Thyroid gland (tissue), 4 donors: Measurements from ENCODE around the gene GFOD2. TPM values are rescaled to one million over a fixed set of nuclear protein-coding genes. Genes with fewer than 3 reads are reported as not detected.
A peak's percentile ranks its signal among the peaks of the same experiment; 100 is the strongest.

Experiments
- DNase-seq, 2 donors: peaks; one replicate each; pipeline ENCODE4 v3.0.0-alpha.2; 2019
- H3K27ac ChIP-seq, 3 donors: fragments of 200-600 bp; sonication (generic); 1 replicate in 2 of 3; 2 replicates in 1 of 3; pipeline ENCODE4 v1.5.1; 2016 to 2019; ENCODE audit warnings: mild to moderate bottlenecking in 1 of 3, moderate library complexity in 1 of 3
- H3K27me3 ChIP-seq: fragments of 200-600 bp; sonication (generic); one replicate; pipeline ENCODE4 v1.5.1; 2019
- H3K36me3 ChIP-seq, 2 donors: fragments of 200-600 bp; sonication (generic); one replicate each; pipeline ENCODE4 v1.5.1; 2016 to 2019
- H3K4me1 ChIP-seq, 2 donors: fragments of 200-600 bp; sonication (generic); one replicate each; pipeline ENCODE4 v1.5.1; 2017 to 2019
- H3K4me3 ChIP-seq, 3 donors: fragments of 200-600 bp; sonication (generic); replicated peaks in 1 of 3; 1 replicate in 2 of 3; 2 replicates in 1 of 3; pipeline ENCODE4 v1.5.1; 2016; ENCODE audit warnings: mild to moderate bottlenecking in 1 of 3
- H3K9me3 ChIP-seq: fragments of 200-600 bp; sonication (generic); one replicate; pipeline ENCODE4 v1.5.1; 2017
- POLR2A ChIP-seq, 2 donors: fragments of 450-650 bp; IDR thresholded peaks; one replicate each; pipeline ENCODE4 v1.6.1; 2017; ENCODE audit warnings: antibody characterized with exemption in 2 of 2, mild to moderate bottlenecking in 2 of 2, moderate library complexity in 1 of 2
- WGBS, 2 donors: methylation state at CpG; one replicate each; pipeline ENCODE4 v1.1.5; 2017; 5-methylcytosine and 5-hydroxymethylcytosine counted together
- intact Hi-C: fragments of 100-400 bp; cut with DNase I; formaldehyde crosslinking; loops from one replicate; pipeline ENCODE4 v1.15.1; 2023
- total RNA-seq, 4 donors: library from RNA; depleted of rRNA; stranded (reverse); fragments of >200 nt; gene quantifications; one replicate each; pipeline ENCODE4 v1.2.3, GENCODE V29; 2016
- TF ChIP-seq, protein P1 (sequence below), 6 experiments: fragments of 200-600 bp in 3 of 6; fragments of 450-650 bp in 3 of 6; sonication (generic) in 3 of 6; IDR thresholded peaks; one replicate each; pipeline ENCODE4 v1.5.1; 2016 to 2019; ENCODE audit warnings: antibody characterized with exemption in 6 of 6, mild to moderate bottlenecking in 2 of 6, inconsistent platforms in 1 of 6, moderate library complexity in 1 of 6

GFOD2 gene
- total RNA-seq, 4 donors from 2014 or later = 10.9 to 27.5 (median 23.7) TPM

DNA sequence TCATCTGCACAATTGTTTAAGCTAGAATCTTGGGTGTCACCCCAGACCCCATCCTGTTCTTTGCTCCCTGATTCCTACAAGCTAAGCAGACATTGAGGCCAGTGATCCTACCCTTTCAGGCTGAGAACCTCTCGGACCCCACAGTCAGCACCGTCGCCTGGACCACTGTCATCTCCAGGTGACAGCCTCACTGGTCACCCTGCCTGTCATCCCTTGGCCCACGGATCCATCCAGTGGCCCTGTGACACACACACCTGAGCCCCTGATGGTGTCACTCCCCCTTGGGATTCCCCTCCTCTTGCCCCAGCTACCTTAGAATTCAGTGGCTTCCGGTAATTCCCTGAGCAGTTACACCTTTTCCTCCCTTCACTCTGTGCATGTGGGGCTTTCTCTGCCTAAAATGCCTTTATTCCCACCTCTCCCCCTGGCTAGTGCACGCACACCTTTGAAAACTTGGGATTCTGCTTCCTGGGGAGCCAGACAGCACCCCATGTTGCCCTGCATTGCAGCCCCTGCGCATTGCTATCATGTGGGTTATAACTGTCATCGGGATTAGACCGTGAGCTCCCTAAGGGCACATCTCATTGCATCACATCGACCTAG, 49.5 kb downstream of the GFOD2 start:
- no peaks in the 10 kb centered on the region for H3K36me3 ChIP-seq
- no peaks in the 10 kb centered on the region for H3K9me3 ChIP-seq
- TF ChIP-seq, protein P1, sequence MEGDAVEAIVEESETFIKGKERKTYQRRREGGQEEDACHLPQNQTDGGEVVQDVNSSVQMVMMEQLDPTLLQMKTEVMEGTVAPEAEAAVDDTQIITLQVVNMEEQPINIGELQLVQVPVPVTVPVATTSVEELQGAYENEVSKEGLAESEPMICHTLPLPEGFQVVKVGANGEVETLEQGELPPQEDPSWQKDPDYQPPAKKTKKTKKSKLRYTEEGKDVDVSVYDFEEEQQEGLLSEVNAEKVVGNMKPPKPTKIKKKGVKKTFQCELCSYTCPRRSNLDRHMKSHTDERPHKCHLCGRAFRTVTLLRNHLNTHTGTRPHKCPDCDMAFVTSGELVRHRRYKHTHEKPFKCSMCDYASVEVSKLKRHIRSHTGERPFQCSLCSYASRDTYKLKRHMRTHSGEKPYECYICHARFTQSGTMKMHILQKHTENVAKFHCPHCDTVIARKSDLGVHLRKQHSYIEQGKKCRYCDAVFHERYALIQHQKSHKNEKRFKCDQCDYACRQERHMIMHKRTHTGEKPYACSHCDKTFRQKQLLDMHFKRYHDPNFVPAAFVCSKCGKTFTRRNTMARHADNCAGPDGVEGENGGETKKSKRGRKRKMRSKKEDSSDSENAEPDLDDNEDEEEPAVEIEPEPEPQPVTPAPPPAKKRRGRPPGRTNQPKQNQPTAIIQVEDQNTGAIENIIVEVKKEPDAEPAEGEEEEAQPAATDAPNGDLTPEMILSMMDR (IDR thresholded peaks at IDR 0.05) = no peak
- no peak for TF ChIP-seq POLR2A (IDR thresholded peaks at IDR 0.05)
- intact Hi-C loops = loop anchor here (5.0 to 10.0 kb wide), 3 partner anchors 107 to 265 kb away; partner anchors contain the start of genes CTCF, CTRL and PSMB10
- H3K4me3 ChIP-seq = no peak overlapping the region
- H3K4me1 ChIP-seq = peaks cover 42 to 56% of the 10 kb centered on the region in 2 donors
- no peaks in the 10 kb centered on the region for H3K27me3 ChIP-seq
- whole genome bisulfite sequencing, 2 donors = 89 to 96% methylated on average over 10 of the region's 10 CpGs
- H3K27ac ChIP-seq = no peak overlapping the region
- DNase-seq = no peak

DNA sequence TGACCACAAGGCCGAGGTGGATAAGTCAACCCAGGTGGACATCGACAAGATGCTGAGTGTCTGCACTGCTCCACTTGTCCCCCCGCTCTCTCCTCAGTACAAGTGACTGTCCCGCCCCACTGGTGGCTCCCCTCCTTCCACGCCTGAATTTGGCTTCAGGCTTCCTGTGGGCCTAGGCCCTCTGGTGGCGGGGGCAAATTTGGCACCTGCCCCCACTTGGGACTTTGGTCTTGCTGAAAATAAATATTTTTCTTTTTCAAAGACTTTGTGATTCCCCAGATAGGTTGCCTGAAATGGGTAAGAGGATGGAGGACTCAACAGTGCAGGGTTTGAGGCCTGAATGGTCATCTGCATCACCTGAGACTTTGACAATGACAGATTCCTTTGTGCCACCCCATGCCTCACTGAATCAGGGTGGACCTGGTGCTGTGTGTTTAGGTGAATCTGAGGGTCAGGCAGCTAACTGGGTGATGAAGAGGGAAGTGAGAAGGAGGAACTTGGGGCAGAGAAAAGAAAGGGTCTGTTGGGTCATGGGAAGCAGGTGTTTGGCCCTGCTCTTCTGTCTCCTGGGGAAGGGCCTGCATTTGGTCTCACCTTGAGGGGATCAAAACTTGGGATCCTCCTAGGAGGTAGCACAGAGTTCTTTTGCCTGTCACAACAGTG, 50.5 kb downstream of the GFOD2 start:
- no peak overlapping the region for H3K27ac ChIP-seq
- intact Hi-C loops = loop anchor here (5.0 to 10.0 kb wide), 3 partner anchors 106 to 266 kb away; partner anchors contain the start of genes CTCF, CTRL and PSMB10
- H3K9me3 ChIP-seq = no peaks in the 10 kb centered on the region
- peaks cover 32 to 46% of the 10 kb centered on the region in 2 donors for H3K4me1 ChIP-seq
- H3K36me3 ChIP-seq = no peaks in the 10 kb centered on the region
- DNase-seq = no peak
- H3K4me3 ChIP-seq = no peak overlapping the region
- 75 to 98% methylated on average over 5 to 6 of the region's 6 CpGs for WGBS, 2 donors
- no peaks in the 10 kb centered on the region for H3K27me3 ChIP-seq
- TF ChIP-seq POLR2A (IDR thresholded peaks at IDR 0.05) = no peak
- TF ChIP-seq, protein P1 (IDR thresholded peaks at IDR 0.05) = no peak

- TF ChIP-seq, protein P1 (IDR thresholded peaks at IDR 0.05) = peak; percentile 77 to 99 (median 94)
- no peak for TF ChIP-seq POLR2A (IDR thresholded peaks at IDR 0.05)
- H3K9me3 ChIP-seq = no peaks in the 10 kb centered on the region
- H3K4me3 ChIP-seq = peak overlapping the region in 1 of 3 donors; percentile 72
- 25 to 41% methylated on average over 10 to 14 of the region's 18 CpGs for WGBS, 2 donors
- DNase-seq = peak; percentile 91 to 93
- H3K27ac ChIP-seq = peak overlapping the region in 2 of 3 donors; percentile 84 to 87
- H3K36me3 ChIP-seq = no peaks in the 10 kb centered on the region
- intact Hi-C loops = loop anchor here (5.0 to 10.0 kb wide), 3 partner anchors 106 to 267 kb away; partner anchors contain the start of genes CTCF, CTRL and PSMB10
- H3K27me3 ChIP-seq = no peaks in the 10 kb centered on the region
- H3K4me1 ChIP-seq = peaks cover 26 to 39% of the 10 kb centered on the region in 2 donors
These were observed 51.2 kb downstream of the GFOD2 start for GRCh38 chr16:67667817-67668494.

DNA sequence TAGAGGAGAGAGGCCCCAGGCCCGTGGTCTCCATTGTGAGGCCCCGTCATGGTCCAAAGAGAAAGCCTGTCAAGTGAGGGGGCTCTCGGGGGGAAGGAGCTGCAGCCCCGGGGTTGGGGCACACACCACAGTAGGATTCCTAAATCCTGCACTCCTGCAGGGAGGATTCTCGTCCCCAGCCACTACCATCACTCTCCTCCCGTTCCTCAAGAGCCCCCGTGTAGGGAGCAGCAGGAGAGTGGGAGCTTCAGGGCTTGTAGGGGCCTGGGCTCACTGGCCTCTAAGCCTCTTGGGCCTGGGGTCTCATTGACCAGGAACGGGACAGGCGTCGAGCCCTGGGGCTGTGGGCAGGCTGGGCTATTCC, 51.7 kb downstream of the GFOD2 start:
- TF ChIP-seq, protein P1 (IDR thresholded peaks at IDR 0.05) = no peak
- TF ChIP-seq POLR2A (IDR thresholded peaks at IDR 0.05) = no peak
- H3K27me3 ChIP-seq = no peaks in the 10 kb centered on the region
- peak overlapping the region in 1 of 3 donors; percentile 72 for H3K4me3 ChIP-seq
- peak overlapping the region in 2 of 3 donors; percentile 84 to 87 for H3K27ac ChIP-seq
- no peaks in the 10 kb centered on the region for H3K36me3 ChIP-seq
- no peaks in the 10 kb centered on the region for H3K9me3 ChIP-seq
- peaks cover 20 to 34% of the 10 kb centered on the region in 2 donors for H3K4me1 ChIP-seq
- no peak for DNase-seq
- 33 to 40% methylated on average over 1 to 10 of the region's 10 CpGs for WGBS, 2 donors
- intact Hi-C loops = loop anchor here (5.0 to 10.0 kb wide), 3 partner anchors 105 to 267 kb away; partner anchors contain the start of genes CTCF, CTRL and PSMB10
